HG03558 (cell line): ENCODE results near the gene SNAPC3.
"Not testable (repeated sequence)": the region's sequence is repeated elsewhere in the genome, so short reads cannot be mapped to it uniquely, and the experiment has no call there.

Experiments
- ATAC-seq: cut with Tn5 transposase; IDR thresholded peaks from one replicate; pipeline ENCODE4 v1.9.1; 2021; ENCODE audit warnings: moderate number of reproducible peaks; ENCODE audit not compliant: unreplicated experiment; ENCODE audit errors: extremely low read depth

The SNAPC3 gene

DNA sequence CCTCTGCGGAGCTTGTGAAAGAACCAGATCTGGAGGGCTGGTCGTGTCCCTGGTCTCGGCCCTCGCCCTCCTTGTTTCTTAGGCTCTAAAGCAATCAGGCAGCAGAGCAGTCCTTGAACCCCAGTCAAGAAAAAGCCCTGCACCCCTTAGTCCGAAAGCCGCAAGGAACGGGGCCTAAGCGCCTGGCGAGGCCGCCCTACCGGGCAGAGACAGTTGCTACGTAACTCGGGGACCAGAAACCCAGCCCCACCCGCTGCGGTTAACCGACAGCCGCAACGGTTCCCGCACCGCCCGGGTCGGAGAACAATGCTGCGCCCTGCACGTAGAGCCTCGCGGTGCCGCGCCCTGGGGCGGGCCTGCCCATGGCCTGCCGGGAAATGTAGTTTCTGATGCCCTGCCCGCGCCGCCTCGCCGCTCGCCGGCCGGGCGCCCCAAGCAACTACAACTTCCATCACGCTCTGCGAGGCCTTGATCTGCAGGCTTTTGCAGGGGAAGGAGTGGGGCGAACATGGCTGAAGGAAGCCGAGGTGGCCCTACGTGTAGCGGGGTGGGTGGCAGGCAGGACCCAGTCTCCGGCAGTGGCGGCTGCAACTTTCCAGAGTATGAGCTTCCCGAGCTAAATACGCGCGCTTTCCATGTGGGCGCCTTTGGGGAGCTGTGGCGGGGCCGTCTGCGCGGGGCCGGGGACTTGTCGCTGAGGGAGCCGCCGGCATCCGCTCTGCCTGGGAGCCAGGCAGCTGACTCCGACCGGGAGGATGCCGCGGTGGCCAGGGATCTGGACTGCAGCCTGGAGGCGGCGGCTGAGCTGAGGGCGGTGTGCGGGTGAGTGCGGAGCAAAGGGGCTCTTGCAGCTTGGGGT lies at the start of gene SNAPC3:
Gene SNAPC3 (plus strand): TSS at position 505 of the 859 bp plus-strand sequence. CDS start 4 bp downstream, at position 509.
- peak; percentile 94 for ATAC-seq

DNA sequence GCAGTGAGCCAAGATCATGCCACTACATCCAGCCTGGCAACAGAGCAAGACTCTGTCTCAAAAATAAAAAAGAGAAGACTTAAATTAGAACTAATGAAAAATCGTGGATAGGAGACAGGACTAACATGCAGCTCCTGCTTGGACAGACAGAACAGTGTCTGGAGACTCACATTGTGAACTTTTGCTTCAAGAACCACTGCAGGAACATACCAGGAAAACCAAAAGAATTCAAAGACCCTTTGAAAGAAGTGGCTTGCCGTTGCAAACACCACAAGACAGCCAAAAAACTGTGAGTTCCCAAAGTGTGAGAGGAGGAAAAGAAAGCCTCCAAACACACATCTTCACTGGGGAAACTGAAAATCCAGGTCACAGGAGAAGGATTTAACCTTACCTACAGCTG lies 48.8 kb upstream of the SNAPC3 start:
- no peak for ATAC-seq

DNA sequence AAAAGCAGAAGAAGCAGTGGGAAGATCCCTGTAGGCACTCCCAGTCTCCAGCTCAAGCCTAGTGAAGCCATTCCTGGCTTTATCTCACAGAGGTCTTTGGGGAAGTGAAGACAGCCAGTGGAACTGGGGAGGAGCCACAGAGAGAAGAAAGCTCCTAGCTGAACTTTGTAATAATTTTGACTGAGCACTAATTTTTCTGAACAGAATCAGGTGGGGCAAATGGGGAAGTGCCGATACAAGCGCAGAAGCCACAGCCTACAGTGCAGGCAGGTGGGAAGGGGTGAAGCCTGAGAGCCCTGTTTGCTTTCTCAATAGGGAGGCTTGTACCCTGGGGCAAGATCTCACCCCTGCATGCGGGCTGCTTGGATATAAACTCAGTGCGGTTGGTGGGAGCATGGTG lies 48.4 kb upstream of the SNAPC3 start:
- ATAC-seq: no peak

DNA sequence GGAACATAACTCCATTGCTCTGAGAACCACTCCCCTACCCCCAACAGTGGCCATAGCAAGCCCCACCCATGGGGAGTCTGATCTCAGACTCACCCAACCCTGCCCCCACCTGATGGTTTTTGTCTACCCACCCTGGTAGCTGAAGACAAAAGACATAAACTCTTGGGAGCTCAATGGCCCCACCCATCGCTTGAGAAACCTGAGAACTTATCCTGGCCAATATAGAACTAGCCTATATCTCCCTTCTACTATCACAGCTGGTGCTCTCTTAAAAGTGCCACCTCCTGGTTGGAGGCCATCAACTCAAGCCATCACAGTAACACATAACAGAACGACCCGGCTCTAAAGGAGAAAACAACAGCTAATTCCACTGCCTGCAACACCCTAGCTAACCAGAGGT lies 47.9 kb upstream of the SNAPC3 start:
- no peak for ATAC-seq

DNA sequence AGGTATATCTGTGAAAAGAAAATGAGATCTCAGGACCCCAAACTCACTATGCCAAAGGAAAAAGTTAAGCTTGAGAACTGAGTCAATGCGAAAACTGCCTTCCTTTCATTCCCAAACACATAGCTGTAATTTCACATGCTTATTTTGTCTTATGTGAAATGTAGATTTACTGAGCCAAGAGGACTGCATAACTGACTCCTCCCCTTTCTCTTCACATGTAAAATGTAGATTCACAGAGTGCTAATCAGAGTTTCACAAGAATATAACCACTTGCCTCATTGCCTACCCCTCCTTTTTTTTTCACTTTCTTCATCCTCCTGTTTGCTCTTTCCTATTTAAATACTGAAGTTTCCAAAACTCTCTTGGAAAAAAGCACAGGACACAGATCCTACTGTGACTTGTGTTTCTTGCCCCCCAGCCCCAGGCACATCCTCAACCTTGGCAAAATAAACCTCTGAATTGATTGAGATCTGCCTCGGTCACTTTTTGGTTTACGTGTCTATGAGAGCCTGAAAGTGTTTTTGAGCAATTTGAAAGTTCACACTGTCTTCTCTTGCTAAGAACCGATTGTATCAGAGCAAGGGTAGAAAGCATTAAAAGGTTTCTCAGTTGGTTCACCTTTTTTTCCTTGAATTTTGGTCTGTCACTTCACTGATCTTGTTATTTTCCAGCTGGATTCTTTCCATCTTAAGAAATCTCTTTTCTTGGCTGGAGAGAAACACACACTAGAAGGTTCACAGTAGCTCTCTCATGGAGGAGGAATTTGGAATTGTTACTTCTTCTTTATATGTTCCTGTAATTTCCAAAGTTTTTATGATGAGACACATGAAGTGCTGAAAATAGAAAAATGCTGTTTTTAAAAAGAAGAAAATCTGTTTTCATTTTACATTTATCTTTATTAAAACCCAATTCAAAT lies 44.8 kb upstream of the SNAPC3 start:
- no peak for ATAC-seq

DNA sequence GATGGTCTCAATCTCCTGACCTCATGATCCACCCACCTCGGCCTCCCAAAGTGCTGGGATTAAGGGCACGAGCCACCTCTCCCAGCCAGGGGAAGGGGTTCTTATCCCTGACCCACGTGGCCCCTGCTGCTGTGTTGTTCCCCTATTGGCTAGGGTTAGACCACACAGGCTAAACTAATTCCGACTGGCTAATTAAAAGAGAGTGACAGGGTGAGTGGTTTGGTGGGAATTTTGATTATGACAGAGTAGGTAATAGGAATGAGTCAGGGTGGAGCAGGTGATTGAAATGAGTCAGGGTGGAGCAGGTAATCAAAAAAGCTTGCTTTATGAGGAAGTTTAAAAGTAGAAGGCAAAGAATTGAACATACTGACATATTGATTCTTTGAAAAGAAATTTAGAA lies 43.4 kb upstream of the SNAPC3 start:
- not testable (repeated sequence) for ATAC-seq

DNA sequence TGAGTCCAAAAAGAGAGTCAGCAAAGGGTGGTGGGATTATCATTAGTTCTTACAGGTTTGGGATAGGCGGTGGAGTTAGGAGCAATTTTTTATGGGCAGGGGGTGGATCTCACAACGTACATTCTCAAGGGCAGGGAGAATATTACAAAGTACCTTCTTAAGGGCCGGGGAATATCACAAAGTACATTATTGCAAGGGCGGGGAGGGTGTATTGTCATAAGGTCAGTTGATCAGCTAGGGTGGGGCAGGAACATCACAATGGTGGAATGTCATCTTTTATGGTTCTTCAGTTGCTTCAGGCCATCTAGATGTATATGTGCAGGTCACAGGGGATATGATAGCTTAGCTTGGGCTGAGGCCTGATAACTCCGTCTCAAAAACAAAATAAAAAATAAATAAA lies 42.8 kb upstream of the SNAPC3 start:
- not testable (repeated sequence) for ATAC-seq

DNA sequence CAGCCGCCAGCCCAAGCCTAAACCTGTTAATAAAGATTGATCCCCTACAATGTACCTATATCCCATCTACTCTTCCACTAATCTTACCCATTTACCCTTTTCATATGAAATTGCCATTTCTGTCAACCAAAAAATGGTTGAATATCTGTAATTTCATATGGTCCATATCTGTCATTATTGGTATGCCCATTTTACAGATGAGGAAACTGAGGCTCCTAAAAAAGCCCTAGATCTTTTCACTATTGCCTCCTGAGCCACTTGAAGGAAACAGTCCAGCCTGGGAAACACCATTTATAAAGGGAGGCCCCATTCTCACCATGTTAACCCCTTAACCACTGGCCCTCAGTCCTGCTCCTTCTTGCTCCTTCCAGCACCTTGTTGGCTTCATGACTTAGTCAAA lies 41.2 kb upstream of the SNAPC3 start:
- no peak for ATAC-seq

DNA sequence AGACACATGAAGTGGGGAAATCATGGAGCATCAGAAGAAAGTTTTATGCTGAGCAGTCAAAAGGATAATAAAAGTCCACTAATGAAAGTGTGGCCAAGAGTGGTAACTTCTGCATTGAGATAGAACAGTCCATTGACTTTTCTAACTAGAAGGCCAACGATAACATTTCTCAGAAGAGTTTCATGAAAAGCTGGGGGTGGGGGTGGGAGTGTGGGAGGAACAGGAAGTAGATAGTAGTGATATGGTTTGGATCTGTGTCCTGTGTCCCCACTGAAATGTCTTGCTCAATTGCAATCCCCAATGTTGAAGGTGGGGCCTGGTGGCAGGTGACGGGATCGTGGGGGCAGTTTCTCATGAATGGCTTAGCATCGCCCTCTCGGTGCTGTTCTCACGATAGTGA lies 36.2 kb upstream of the SNAPC3 start:
- no peak for ATAC-seq

DNA sequence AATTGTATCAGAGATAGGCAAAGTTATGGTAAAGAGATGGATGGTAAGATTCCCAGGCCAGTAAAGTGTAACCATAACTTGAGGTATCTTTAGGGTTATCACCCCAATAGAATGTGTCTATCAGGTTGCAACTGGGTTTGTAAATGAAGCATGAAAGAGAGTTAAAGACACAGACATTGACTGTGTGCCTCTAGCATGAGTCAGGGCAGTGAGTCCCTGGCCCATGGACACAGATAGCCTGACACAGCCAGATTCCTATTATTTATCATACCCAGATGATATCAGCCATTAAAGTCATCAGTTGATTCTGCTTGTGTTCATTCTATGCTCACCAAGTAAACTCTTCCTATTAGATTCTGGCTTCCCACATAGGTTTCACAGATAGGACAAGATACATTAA lies 33.5 kb upstream of the SNAPC3 start:
- no peak for ATAC-seq

DNA sequence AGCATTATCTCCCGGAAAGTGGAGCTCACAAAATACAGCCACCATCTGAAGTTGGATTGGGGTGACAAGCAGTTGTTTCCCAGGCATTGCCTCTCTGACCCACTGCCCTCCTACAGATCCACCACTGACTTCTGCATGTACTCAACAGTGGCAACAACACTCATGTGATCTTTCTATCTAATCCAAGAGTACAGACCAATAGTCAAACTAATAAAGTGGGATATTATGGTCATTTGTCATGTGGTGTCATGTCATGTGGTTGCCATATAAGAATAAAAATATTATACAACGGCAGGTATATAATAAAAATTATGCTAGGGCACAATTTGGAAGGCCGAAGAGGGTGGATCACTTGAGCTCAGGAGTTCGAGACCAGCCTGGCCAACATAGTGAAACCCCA lies 33.0 kb upstream of the SNAPC3 start:
- ATAC-seq: no peak

DNA sequence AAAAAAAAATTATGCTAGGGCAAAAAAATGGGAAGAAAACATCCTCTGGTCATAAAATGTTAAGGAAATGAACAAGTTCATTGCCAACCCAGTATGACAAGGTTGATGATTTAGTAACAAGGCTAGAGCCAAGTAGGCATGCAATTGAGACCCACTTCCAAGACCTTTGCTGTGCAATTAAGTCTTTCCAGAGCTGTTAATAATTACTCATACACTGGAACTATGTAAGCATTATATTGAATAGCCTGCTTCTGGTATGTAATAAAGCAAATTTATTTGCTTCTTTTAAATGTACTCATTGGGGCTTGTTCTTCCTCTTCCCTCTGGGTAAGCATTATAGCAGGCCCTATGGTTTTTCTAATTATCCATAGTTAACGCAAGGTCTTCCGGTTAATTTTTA lies 32.5 kb upstream of the SNAPC3 start:
- no peak for ATAC-seq

DNA sequence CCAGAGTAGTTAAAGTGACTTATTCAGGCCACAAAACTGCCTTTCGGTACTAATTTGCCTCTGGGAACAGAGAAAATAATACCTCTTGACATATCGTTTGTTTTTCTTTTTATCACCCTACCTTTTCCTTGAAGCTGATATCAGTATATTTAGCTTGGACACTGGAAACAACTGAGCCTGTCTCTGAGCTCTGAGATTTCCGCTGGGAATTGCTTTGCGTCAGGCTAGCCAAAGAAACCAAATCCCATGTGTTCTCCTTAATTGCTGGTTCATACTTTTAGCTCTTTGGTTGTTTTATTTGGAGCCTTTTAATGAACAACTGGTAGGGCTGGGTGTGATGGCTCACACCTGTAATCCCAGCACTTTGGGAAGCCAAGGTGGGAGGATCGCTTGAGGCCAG lies 30.3 kb upstream of the SNAPC3 start:
- no peak for ATAC-seq

DNA sequence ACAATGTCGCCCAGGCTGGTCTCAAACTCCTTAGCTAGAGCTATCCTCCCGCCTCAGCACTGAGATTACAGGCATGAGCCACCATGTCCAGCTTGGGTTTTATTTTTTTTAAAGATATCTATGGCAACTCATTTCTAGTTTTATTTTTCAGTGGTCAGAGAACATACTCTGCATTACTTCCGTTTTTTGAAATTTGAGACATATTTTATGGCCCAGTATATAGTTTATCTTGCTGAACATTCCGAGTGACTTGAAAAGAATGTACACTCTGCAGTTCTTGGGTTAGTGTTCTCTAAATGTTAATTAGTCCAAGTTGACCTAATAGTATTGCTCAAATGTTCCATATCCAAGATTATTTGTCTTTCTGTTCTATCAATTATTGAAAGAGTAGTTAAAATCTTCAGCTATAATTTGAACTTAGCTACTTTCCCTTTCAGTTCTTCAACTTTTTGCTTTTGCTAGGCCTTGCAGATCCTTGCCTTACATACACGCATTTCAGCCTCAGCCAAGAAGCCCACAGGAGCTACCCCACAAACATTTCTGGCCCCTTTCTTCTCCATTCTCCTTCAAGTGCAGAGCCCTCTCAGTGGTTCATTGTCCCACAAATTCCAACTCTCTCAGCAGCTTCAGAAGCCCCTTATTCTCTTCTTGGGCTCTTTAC lies 22.3 kb upstream of the SNAPC3 start:
- no peak for ATAC-seq

DNA sequence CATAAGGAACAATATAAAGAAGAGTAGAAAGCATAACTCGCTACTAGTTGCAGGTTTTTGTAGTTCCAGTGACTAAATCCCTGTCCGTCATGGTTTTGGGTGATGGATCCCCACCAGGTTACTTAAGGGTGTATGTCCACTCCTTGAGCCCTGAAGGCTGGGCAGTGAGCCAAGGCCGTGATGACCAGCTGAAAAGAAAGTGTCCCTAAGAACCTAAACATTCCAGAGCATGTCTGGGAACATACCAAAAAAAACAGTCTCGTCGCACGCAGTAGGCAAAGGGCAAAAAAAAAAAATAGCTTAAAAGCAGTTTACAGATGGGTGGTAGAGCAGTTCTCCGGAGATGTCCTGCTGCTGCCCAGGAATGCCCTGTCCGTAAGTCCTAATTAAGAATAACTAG lies 21.4 kb upstream of the SNAPC3 start:
- no peak for ATAC-seq

DNA sequence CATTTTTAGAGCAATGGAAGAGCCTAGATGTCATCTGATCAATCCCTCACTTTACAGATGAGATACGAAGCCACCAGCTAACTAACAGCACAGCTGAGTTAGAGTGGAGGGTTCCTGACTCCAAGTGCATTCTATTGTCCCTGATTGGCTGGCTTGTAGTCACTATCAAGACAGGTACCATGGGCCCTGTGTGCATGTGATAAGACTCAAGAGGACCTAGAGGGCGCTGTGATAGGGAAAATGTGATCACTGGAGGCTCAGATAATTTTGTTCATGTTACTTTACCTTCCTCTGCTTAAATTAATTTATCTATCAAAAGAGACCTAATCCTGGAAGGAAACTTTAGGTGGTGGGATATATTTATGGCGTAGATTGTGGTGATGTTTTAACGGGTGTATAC lies 19.5 kb upstream of the SNAPC3 start:
- ATAC-seq: no peak

DNA sequence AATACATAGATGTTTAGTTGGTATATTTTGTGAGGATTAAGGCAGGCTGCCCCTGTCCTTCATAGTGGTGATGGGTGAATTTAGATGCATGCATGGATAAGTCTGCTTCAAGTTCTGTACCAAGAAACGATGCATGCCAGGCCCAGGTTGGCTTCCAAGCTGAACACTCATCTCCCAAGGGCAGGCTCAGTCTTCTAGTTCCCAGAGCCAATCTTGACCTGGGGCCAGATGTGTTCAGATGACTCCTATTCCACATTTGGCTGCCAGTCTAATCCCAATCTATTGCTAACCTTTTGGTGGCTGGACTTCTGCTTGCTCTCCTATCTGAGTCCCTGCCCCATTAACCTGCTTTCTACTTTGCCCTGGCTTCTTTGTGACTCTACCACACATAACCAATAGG lies 18.5 kb upstream of the SNAPC3 start:
- ATAC-seq: no peak

DNA sequence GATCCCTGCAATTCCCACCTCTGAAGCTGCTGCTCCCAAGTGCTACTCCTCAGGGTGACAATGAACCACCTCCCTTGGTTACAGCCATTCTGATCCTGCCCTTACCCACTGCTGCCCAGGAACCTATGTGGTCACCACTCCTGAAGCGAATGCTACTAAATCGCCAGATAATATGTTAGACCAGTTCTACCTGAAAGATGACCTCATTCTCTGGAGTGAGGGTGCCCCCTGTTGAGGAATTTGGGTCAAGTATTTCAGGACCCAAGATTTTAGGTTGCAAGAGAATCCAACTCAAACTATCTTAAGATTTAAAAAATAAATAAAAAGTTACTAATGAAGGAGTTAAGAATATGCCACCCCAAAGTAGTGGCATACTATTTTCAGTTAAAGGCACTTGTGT lies 5.8 kb upstream of the SNAPC3 start:
- ATAC-seq: no peak

DNA sequence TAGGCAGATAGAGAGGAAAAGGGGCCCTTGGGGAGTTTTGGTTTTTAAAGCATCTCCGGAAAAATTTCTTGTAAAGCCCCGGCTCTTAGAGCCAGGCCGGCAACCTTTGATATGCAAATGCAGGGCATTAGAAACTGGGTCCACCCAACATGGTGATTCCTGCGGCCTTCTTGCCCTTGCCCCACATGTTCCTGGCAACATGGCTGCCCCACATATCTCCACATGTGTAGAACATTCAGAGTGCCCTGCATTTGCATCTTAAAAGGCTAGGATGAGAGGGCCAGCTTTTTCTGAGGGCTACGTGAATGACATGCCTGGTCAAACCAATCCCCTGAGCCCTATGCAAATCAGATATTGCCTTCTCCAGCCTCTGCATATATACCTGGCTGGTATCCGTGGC lies 5.0 kb upstream of the SNAPC3 start:
- no peak for ATAC-seq

DNA sequence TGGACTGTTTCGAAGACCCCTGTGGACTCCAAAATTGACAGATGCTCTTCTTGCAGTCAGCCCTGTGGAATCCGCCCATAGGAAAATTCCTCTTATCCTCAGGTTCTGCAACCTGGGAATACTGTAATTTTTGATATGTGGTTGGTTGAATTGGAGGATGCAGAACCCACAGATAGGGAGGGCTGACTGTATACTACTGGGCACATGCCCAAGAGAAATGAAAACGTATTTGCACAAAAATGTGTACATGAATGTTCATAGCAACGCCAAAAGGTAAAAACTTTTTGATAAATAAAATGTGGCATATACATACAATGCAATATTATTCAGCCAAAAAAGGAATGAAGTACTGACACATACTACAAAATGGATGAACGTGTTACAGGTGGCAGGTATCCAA lies 1.9 kb upstream of the SNAPC3 start:
- ATAC-seq: no peak

DNA sequence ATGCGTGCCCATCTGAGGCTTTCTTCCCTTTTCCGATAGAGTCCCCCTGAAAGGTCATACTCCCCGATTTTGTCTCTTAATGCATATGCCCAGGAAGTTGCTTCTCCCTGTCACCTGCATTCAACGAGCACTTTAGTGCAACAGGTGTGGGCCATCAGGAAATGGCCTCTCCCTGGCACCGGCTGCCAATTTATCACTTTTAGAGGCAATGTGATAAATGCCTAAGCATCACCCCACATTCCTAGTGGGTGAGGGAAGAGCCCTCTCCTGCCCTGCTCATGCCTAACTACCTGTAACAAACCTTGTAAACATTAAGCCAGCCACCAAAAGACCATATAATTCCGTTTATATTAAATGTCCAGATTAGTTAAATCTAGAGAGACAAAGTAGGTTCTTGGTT lies 1.1 kb upstream of the SNAPC3 start:
- no peak for ATAC-seq
